ENCODE data around the gene PLEKHA7.

Gene PLEKHA7

DNA sequence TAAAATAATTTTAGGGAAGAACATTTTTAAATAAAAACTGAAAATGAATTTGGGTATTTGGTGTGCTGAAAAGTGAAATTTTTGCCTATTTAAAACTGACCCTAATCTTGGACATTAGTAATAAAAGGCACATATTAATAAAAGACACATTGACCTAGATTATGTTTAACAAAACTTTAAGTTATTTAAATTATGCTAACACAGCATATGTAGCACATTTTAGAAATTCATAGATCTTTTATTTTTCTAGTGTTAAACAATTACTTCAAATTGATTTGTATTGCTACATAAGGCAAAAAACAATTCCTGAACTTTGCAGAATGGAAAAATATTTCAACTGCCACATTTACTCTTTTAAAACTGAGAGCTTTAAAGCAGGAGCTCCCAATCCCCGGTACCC, 265.1 kb downstream of the PLEKHA7 start:
- H3K36me3 ChIP-seq (ENCODE audit: low read depth): peaks cover 97% of the 10 kb centered on the region
- ATAC-seq (ENCODE audit: low read depth) (no peak), DNase-seq (ENCODE audit: low spot score) (no peak)
- H3K27ac ChIP-seq (ENCODE audit: poor library complexity, severe bottlenecking): no peak overlapping the region
- no peaks in the 10 kb centered on the region for H3K9me3 ChIP-seq (ENCODE audit: severe bottlenecking)
- no peaks in the 10 kb centered on the region for H3K27me3 ChIP-seq (ENCODE audit: insufficient read depth, poor library complexity, severe bottlenecking)
- no peak overlapping the region for H3K4me3 ChIP-seq (ENCODE audit: severe bottlenecking)
- TF ChIP-seq CTCF (IDR thresholded peaks at IDR 0.05; ENCODE audit: poor library complexity, severe bottlenecking): no peak
- H3K4me1 ChIP-seq (ENCODE audit: insufficient read depth, poor library complexity, severe bottlenecking): no peaks in the 10 kb centered on the region

DNA sequence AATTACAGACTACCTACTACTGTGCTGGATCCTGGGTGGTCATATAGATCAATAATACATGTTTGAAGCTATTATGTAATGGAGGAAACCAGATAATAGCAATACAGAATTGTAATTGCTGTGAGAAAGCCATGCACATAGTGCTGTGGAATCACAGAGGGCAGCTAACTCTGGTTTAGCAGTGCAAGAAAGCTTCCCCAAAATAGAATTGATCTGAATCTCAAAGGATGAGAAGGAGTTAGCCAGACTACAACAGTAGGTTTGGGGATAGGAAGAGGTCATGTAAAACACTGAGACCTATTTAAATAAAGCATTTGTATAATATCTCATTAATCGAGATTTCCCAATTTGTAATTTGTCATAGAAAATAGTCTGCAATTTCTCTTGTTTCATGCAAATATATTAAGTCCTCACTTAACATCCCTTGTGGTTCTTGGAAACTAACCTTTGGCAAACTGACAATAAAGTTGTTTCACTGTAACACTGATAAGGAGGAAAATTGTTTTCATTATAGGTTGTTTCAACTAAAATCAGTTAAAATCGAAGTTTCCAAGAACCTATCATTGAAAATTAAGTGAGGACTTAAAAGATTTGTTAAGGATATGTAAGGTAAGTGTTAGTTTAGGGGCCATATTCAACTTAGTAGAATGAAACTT, 268.1 kb downstream of the PLEKHA7 start:
- ATAC-seq (ENCODE audit: low read depth) (no peak), DNase-seq (ENCODE audit: low spot score) (no peak)
- no peaks in the 10 kb centered on the region for H3K4me1 ChIP-seq (ENCODE audit: insufficient read depth, poor library complexity, severe bottlenecking)
- TF ChIP-seq CTCF (IDR thresholded peaks at IDR 0.05; ENCODE audit: poor library complexity, severe bottlenecking): no peak
- H3K36me3 ChIP-seq (ENCODE audit: low read depth): peaks cover 100% of the 10 kb centered on the region
- H3K9me3 ChIP-seq (ENCODE audit: severe bottlenecking): no peaks in the 10 kb centered on the region
- no peak overlapping the region for H3K4me3 ChIP-seq (ENCODE audit: severe bottlenecking)
- H3K27ac ChIP-seq (ENCODE audit: poor library complexity, severe bottlenecking): no peak overlapping the region
- H3K27me3 ChIP-seq (ENCODE audit: insufficient read depth, poor library complexity, severe bottlenecking): no peaks in the 10 kb centered on the region

GRCh38 chr11:16744128-16744725, 270.0 kb downstream of the PLEKHA7 start:
- DNase-seq (ENCODE audit: low spot score) (no peak), ATAC-seq (ENCODE audit: low read depth) (no peak)
- Histone ChIP-seq H3K27ac (ENCODE audit: poor library complexity, severe bottlenecking) (no peak overlapping the region), H3K36me3 (ENCODE audit: low read depth) (peaks cover 83% of the 10 kb centered on the region), H3K9me3 (ENCODE audit: severe bottlenecking) (no peaks in the 10 kb centered on the region), H3K4me3 (ENCODE audit: severe bottlenecking) (no peak overlapping the region), H3K27me3 (ENCODE audit: insufficient read depth, poor library complexity, severe bottlenecking) (no peaks in the 10 kb centered on the region), H3K4me1 (ENCODE audit: insufficient read depth, poor library complexity, severe bottlenecking) (peaks cover 3% of the 10 kb centered on the region)
- TF ChIP-seq CTCF (IDR thresholded peaks at IDR 0.05; ENCODE audit: poor library complexity, severe bottlenecking): no peak

GRCh38 chr11:16743478-16743877, 270.7 kb downstream of the PLEKHA7 start:
- ATAC-seq (ENCODE audit: low read depth): no peak
- no peak overlapping the region for H3K4me3 ChIP-seq (ENCODE audit: severe bottlenecking)
- no peaks in the 10 kb centered on the region for H3K9me3 ChIP-seq (ENCODE audit: severe bottlenecking)
- H3K27ac ChIP-seq (ENCODE audit: poor library complexity, severe bottlenecking): no peak overlapping the region
- no peaks in the 10 kb centered on the region for H3K27me3 ChIP-seq (ENCODE audit: insufficient read depth, poor library complexity, severe bottlenecking)
- TF ChIP-seq CTCF (IDR thresholded peaks at IDR 0.05; ENCODE audit: poor library complexity, severe bottlenecking): no peak
- H3K36me3 ChIP-seq (ENCODE audit: low read depth): peaks cover 76% of the 10 kb centered on the region
- peaks cover 3% of the 10 kb centered on the region for H3K4me1 ChIP-seq (ENCODE audit: insufficient read depth, poor library complexity, severe bottlenecking)
- DNase-seq (ENCODE audit: low spot score): no peak

- no peak for TF ChIP-seq CTCF (IDR thresholded peaks at IDR 0.05; ENCODE audit: poor library complexity, severe bottlenecking)
- Histone ChIP-seq H3K4me1 (ENCODE audit: insufficient read depth, poor library complexity, severe bottlenecking) (peaks cover 3% of the 10 kb centered on the region), H3K27me3 (ENCODE audit: insufficient read depth, poor library complexity, severe bottlenecking) (no peaks in the 10 kb centered on the region), H3K27ac (ENCODE audit: poor library complexity, severe bottlenecking) (no peak overlapping the region), H3K4me3 (ENCODE audit: severe bottlenecking) (no peak overlapping the region), H3K36me3 (ENCODE audit: low read depth) (peaks cover 56% of the 10 kb centered on the region), H3K9me3 (ENCODE audit: severe bottlenecking) (no peaks in the 10 kb centered on the region)
- ATAC-seq (ENCODE audit: low read depth) (no peak), DNase-seq (ENCODE audit: low spot score) (no peak)
These were observed 272.7 kb downstream of the PLEKHA7 start for GRCh38 chr11:16741473-16741872.
